OCI-LY3 (cell line): ENCODE data around the gene TRPM1.

Experiments
- H2AFZ ChIP-seq: fragments of 200-600, 300-600 bp; shearing (Covaris generic); 2 replicates; pipeline ENCODE4 v1.6.0; 2014; ENCODE audit warnings: antibody characterized with exemption, low read depth, low read length
- H3K27ac ChIP-seq: fragments of 200-600, 300-600 bp; sonication (generic); 2 replicates; pipeline ENCODE4 v1.5.1; 2014; ENCODE audit warnings: mild to moderate bottlenecking, low read length, moderate library complexity, mixed read lengths
- H3K27me3 ChIP-seq: fragments of 200-600, 300-600 bp; sonication (generic); 2 replicates; pipeline ENCODE4 v1.6.1; 2014; ENCODE audit warnings: low read depth, low read length, mixed read lengths
- H3K36me3 ChIP-seq: fragments of 200-600, 300-600 bp; sonication (generic); replicated peaks from 2 replicates; pipeline ENCODE3; 2014; ENCODE audit warnings: low read depth, low read length, mixed read lengths
- H3K4me1 ChIP-seq: fragments of 300-600, 200-600 bp; sonication (generic); 2 replicates; pipeline ENCODE4 v1.6.1; 2014; ENCODE audit warnings: low read length, mixed read lengths
- H3K4me2 ChIP-seq: fragments of 200-600, 300-600 bp; sonication (generic); 2 replicates; pipeline ENCODE4 v1.6.1; 2014; ENCODE audit warnings: low read length, mixed read lengths
- H3K4me3 ChIP-seq: fragments of 300-600, 200-600 bp; sonication (generic); 2 replicates; pipeline ENCODE4 v1.5.1; 2014; ENCODE audit warnings: antibody characterized with exemption, mild to moderate bottlenecking, low read length, moderate library complexity
- H3K79me2 ChIP-seq: fragments of 300-600, 200-600 bp; shearing (Covaris generic); 2 replicates; pipeline ENCODE4 v1.6.1; 2014; ENCODE audit warnings: mild to moderate bottlenecking, low read length, mixed read lengths
- H3K9ac ChIP-seq: fragments of 300-600, 200-600 bp; shearing (Covaris generic); 2 replicates; pipeline ENCODE4 v1.6.0; 2014; ENCODE audit warnings: mild to moderate bottlenecking, low read length, moderate library complexity
- H3K9me3 ChIP-seq: fragments of 200-600, 300-600 bp; shearing (Covaris generic); 2 replicates; pipeline ENCODE4 v1.6.1; 2014; ENCODE audit warnings: low read length, mixed read lengths; ENCODE audit not compliant: insufficient read depth
- H4K20me1 ChIP-seq: fragments of 200-600, 300-600 bp; sonication (generic); 2 replicates; pipeline ENCODE4 v1.6.1; 2016; ENCODE audit warnings: low read length, mixed read lengths; ENCODE audit not compliant: insufficient read depth
- CTCF ChIP-seq: fragments of 200-600, 300-600 bp; sonication (generic); IDR thresholded peaks from 2 replicates; pipeline ENCODE4 v1.5.1; 2014; ENCODE audit warnings: antibody characterized with exemption, low read length, low read depth
- EZH2phosphoT487 ChIP-seq: fragments of 200-600 bp; shearing (Covaris generic); IDR thresholded peaks from 2 replicates; pipeline ENCODE4 v1.6.1; 2018; ENCODE audit warnings: antibody characterized with exemption, mixed run types, low read depth

TRPM1 gene

GRCh38 chr15:31065824-31066223 lies 35.7 kb downstream of the TRPM1 start:
- no peaks in the 10 kb centered on the region for H3K79me2 ChIP-seq
- H4K20me1 ChIP-seq = no peaks in the 10 kb centered on the region
- H3K4me1 ChIP-seq = peaks cover 18% of the 10 kb centered on the region
- H3K27me3 ChIP-seq = 0 out of 2 replicates have a peak, but pooled peaks cover 6% of the 10 kb centered on the region
- no peak overlapping the region for H3K27ac ChIP-seq
- H3K36me3 ChIP-seq = no peaks in the 10 kb centered on the region
- no peak overlapping the region for H3K4me3 ChIP-seq
- H3K9me3 ChIP-seq = no peaks in the 10 kb centered on the region
- no peak for TF ChIP-seq EZH2phosphoT487
- TF ChIP-seq CTCF = no peak
- H3K4me2 ChIP-seq = no peak overlapping the region
- H2AFZ ChIP-seq = no peak overlapping the region
- no peak overlapping the region for H3K9ac ChIP-seq

GRCh38 chr15:31062911-31063310 lies 38.6 kb downstream of the TRPM1 start:
- Histone ChIP-seq H4K20me1 (no peaks in the 10 kb centered on the region), H3K79me2 (no peaks in the 10 kb centered on the region), H2AFZ (no peak overlapping the region), H3K27ac (no peak overlapping the region; the same call in 1 of the 2 replicates), H3K9ac (no peak overlapping the region), H3K36me3 (no peaks in the 10 kb centered on the region), H3K4me1 (peaks cover 18% of the 10 kb centered on the region), H3K4me3 (0 out of 2 replicates have a peak overlapping the region, but pooled peaks have one; percentile 14), H3K4me2 (peak overlapping the region; percentile 60), H3K27me3 (peaks cover 10% of the 10 kb centered on the region; the same call in 1 of the 2 replicates), H3K9me3 (no peaks in the 10 kb centered on the region)
- TF ChIP-seq CTCF (no peak), EZH2phosphoT487 (no peak)

- Histone ChIP-seq H3K27me3 (peaks cover 10% of the 10 kb centered on the region; the same call in 1 of the 2 replicates), H3K27ac (no peak overlapping the region; the same call in 1 of the 2 replicates), H4K20me1 (no peaks in the 10 kb centered on the region), H3K4me2 (peak overlapping the region; percentile 60), H2AFZ (no peak overlapping the region), H3K79me2 (no peaks in the 10 kb centered on the region), H3K36me3 (no peaks in the 10 kb centered on the region), H3K9ac (no peak overlapping the region), H3K4me3 (0 out of 2 replicates have a peak overlapping the region, but pooled peaks have one; percentile 14), H3K4me1 (peaks cover 18% of the 10 kb centered on the region), H3K9me3 (no peaks in the 10 kb centered on the region)
- TF ChIP-seq CTCF = no peak
- TF ChIP-seq EZH2phosphoT487 = no peak
These were observed 39.1 kb downstream of the TRPM1 start for GRCh38 chr15:31062310-31062847.

GRCh38 chr15:31060429-31061140 lies 40.9 kb downstream of the TRPM1 start:
- Histone ChIP-seq H3K27ac (no peak overlapping the region), H3K9ac (no peak overlapping the region), H4K20me1 (no peaks in the 10 kb centered on the region), H3K27me3 (peaks cover 20% of the 10 kb centered on the region; the same call in 1 of the 2 replicates), H3K79me2 (no peaks in the 10 kb centered on the region), H3K4me2 (no peak overlapping the region), H3K9me3 (no peaks in the 10 kb centered on the region), H2AFZ (no peak overlapping the region), H3K36me3 (no peaks in the 10 kb centered on the region), H3K4me1 (peaks cover 18% of the 10 kb centered on the region), H3K4me3 (no peak overlapping the region)
- no peak for TF ChIP-seq CTCF
- TF ChIP-seq EZH2phosphoT487 = no peak
